ENCODE data around the gene BUD23.
"Not testable (repeated sequence)": the region's sequence is repeated elsewhere in the genome, so short reads cannot be mapped to it uniquely, and the experiment has no call there.

Gene BUD23, protein sequence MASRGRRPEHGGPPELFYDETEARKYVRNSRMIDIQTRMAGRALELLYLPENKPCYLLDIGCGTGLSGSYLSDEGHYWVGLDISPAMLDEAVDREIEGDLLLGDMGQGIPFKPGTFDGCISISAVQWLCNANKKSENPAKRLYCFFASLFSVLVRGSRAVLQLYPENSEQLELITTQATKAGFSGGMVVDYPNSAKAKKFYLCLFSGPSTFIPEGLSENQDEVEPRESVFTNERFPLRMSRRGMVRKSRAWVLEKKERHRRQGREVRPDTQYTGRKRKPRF

DNA sequence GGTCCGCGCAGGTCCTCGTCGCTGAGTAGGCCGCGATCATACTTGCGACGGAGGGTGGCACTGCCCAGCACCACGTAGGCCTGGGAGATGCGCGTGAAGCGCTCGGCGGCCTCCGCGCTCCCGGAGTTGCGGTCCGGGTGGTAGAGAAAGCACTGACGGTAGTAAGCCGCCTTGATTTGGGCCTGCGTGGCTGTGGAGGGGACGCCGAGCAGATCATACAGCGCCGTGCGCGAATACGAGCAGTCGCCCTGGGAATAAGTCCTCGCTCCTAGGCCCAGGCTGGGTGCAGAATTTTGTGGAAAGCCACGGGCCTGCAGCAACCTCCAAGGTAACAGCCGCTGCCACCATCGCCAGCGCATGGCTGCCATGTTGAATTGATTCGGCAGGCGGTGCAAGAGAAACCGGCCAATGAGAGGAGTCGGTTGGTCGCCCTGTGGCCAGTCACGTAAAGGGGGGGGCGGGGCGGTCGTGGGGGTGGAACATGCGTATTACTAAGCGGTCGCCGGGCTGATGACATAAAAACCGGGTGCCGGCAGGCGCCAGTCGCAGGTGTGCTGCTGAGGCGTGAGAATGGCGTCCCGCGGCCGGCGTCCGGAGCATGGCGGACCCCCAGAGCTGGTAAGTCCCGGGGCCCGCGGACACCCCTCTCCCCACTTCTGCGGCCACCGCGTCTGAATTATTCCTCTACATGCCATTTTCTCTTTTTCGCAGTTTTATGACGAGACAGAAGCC lies at the start of gene BUD23, which contains the start of gene DNAJC30:
BUD23 (plus strand) TSS at position 542 of the 732 bp plus-strand sequence; CDS start at position 571, 29 bp downstream.
DNAJC30 (minus strand) TSS at position 398 of the 732 bp plus-strand sequence; CDS start at position 368, 30 bp downstream.
- peak; percentile 96 to 99 for DNase-seq

DNA sequence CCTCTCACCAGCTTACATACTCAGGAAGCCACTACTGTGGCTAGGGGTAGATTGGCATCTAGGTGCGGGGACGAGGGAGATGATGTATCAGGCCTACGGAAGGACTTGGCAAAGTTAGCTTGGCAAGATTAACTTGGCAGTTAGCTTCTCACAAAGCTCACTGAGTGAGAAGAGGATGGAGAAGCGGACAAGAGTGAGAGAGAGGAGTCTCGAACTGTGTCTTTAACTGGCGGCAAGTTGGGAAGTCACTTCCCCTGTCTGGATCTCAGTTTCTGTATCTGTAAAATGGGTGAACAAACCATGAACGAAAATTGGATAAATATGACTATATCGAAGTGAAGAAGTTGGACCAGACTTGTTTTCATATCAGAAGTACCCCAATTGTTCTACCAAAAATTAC lies 49.6 kb upstream of the BUD23 start:
- DNase-seq = no peak

DNA sequence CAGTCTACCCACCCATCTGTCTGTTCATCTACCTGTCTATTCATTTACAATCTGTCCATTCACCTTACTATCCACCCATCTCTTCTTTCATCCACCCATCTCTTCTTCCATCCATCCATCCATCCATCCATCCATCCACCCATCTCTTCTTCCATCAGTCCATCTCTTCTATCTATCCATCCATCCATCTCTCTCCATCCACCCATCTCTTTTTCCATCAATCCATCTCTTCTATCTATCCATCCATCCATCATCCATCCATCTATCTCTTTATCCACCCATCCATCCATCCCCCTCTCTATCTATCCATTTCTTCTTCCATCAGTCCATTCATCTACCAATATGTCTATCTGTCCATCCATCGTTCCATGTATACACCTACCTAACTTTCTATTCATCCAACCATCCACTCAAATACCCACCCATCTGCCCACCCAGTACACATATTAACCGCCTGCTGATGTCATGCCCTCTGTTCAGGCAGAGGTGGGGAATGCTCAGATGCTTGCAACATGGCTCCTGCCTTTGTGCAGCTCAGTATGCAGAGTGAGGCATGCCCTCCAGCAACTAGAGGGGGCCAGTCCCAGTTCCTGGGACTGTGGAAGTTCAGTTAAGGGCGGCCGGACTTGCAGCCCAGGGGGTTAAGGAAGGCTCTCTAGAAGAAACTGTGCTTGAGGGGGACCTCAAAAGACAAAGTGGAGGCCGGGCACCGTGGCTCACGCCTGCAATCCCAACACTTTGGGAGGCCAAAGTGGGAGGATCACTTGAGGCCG lies 47.8 kb upstream of the BUD23 start:
- DNase-seq = no peak

DNA sequence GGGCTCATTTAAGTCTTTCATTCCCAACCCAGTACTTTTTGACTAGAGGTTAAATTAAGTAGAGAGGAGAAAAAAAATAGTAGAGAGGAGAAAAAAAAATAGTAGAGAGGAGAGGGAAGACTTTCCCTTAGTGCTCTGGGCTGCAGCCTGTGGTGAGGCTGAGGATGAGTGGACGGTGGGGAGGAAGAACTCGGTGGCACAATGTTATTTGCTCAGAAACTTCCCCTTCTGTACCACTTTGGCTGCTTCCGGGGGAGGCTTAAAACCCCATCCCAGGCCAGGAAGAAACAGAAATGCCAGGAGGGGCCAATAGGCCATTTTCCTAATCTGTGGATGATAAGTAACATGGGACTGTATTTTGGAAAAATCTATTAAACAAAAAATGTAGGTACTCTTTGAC lies 44.5 kb upstream of the BUD23 start:
- DNase-seq = no peak

DNA sequence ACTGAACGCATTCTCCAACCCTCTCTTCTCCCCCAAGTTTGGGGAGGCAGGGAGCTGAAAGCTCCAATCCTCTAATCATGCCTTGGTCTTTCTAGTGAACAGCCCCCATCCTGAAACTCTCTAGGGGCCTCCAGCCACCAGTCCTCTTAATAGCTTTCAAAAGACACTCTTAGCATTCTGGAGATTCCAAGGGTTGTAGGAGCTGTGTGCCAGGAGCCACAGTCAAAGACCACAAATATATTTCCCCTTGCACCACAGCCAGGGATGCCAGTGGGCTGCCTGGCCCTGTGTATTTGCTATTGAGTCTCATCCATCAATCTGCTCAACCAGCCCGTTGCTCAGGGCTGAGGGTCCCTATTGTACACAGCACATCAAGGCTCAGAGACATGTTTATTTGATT lies 40.6 kb upstream of the BUD23 start:
- no peak for DNase-seq

DNA sequence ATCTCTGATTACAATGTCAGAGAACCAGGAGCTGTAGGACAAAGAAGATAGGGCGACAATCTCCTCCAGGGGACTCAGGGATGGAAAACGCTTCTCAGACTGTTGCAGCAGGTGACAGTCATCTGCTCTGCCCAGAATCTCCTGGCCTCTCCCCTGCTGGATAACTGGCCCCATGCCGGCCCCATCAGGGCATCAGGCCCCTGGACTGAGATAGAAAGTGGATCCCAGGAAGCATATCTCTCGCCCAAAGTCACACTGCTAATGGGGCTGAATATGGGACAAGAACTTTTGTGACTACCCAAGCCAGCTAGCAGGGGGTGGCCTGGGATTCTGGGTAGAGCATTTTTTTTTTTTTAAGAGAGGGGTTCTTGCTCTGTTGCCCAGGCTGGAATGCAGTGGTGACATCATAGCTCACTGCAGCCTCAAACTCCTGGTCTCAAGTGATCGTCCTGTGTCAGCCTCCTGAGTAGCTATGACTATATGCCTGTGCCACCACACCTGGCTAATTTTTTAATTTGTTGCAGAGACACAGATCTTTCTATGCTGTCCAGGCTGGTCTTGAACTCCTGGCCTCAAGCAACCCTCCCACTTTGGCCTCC lies 38.6 kb upstream of the BUD23 start:
- DNase-seq = no peak

DNA sequence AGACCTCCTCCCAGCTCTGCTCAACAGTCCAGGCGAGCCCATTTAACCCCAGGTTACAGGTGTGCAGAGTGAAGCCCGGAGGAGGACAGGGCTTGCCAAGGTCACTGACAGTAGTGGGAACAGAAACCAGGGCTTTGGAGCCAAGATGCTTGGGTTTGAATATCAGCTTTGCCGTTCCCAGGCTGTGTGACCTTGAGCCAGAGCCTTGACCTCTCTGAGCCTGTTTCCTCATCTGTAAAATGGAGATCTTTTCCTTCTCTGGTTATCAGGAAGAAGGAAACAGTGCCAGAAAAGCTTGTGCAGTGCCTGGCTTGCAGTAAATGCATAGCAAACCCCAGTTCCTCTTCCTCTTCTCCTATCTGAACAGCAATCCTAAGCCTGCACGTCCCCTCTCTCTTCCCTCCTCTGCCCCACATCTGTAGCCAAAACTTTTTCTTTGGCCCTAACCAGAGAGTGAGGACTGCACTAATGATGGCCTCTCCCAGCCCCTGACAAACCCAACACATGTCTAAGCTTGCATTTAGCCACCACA lies 37.7 kb upstream of the BUD23 start:
- no peak for DNase-seq

DNA sequence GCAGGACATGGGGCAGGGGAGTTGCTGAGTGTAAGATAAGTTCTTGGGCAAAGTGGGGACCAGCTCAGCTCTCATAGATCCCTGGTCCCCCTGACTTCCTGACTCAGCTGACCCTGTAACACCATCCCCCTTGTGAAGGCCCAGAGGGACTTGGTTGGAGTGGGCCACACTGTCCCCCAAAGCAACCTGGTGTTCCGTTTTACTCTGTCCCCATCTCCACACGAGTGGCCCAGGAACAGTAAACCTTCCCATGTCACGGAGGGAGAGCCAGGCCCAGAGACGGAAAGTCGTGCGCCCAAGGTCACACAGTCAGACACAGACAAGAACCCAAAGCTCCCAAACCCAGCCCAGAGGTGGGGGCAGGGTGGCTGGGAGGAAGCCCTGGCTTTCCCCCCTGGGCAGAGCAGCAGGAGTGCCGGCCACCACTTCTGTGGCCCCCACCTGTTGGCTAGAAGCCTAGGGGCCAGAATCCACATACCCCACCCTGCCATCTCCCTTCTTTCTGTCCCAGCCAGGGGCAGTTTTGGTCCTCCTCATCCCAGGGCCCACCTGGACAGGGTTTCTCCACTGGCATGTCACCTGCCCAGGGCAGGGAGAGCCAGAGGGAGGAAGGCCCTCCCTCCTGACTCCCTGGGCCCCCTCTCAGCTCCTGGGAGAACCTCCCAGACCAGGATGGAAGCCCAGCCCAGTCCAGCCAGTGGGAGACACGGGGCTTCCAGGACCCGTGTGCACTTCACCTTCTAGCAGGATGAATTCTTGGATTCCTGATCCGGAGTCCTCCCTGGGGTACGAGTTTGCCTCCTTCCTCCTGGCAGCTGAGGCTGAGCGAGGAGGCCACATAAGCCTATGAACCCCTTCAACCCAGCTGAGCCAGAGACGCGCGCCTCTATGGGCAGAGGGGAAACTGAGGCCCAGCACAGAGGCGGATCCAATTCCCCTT lies 36.3 kb upstream of the BUD23 start:
- DNase-seq = no peak

DNA sequence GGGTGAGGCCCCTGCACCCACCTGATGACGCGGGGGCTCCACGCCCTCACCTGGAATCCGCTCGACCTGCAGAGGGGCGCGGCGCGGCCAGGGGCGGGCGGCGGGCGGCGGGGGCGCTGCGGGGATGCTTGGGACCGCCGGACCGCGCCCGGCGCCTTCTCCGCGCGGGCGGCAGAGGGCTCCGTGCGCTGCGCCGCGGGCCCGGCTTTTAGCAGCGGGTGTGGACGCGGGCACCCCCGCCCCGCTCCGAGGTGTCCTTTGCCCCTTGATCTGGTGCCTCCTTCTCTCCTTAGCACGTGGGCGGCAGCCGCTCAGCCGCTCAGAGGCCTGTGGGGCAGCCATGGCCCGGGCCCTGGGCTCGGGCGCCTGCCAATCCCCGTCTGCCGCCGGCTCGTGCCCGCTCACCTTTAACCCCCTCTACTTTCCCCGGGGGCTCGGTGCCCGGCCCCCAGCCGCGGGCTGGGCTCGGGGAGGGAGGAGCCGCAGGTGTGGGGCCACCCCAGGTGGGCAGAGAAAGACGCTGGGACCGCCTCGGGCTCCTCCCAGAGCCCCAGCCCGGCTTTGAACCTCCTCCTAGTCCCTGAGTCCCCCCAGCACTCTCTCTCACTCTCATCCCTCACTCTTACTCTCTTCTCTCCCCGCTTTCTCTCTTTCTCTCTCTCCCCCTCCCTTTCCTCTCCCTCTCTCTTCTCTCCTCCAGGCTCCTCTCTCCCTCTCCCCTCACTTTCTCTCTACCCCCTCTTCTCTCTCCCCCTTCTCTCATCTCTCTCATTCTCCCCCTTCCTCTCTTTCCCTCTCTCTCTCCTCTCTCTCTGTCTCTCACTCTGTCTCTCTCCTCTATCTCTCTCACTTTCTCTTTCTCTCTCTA lies 35.4 kb upstream of the BUD23 start:
- DNase-seq = peak; percentile 17 to 54

DNA sequence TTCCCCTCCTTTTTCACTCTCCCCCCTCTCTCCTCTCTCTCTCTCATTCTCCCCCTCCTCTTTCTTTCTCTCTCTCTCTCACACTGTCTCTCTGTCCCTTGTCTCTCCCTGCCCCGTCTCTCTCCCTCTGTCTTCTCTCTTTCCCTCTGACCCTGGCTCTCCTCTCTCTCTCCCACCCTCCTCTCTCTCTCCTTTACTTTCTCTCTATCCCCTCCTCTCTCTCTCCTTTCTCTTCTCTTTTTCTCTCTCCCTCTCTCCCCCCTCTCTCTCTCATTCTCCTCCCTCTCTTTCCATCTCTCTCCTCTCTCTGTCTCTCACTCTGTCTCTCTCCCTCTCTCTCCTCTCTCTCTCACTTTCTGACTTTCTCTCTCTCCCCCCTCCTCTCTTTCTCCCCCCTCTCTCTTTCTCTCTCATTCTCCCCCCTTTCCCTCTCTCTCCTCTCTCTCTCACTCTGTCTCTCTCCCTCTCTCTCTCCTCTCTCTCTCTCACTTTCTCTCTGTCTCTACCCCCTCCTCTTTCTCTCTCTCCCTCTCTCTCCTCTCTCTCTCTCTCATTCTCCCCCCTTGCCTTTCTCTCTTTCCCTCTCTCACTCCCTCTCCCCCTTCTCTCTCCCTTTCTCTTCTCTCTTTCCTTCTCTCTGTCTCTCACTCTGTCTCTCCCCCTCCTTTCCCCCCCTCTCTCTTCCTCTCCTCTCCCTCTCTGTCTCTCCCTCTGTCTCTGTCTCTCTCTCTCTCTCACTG lies 34.6 kb upstream of the BUD23 start:
- no peak for DNase-seq

DNA sequence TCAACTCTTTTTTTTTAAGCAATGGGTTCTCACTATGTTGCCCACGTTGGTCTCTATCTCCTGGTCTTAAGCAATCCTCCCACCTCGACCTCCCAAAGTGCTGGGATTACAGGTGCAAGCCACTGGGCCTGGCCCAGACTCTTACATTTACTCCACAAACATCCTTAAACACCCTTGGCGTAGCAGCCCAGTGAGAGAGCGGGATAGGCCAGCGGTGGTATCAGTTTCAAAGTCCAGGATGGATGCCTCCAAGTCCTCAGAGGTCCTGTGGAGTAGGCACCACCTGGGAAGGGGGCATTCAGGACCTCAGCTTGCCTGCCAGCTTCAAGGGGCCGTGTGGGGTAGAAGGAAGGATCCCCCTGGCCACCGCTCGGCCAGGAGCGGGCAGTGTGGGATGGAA lies 33.8 kb upstream of the BUD23 start:
- no peak for DNase-seq

DNA sequence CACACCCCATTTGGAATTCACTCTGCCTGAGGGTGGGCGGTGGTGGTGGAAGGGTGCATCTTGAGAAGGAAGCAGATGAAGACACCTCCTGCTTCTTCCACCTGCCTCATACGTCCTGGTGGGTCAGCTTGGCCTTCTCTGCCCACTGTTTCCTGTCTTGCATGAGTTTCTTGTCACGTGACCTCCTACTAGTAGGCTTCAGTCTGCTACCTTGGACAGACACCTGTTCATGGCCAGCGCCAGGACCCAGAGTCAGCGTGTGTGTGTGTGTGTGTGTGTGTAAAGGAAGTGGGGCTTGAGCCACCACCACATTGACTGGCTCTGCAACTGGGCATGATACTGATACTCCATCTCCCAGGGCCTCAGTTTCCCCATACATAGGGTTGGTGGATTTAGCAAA lies 32.9 kb upstream of the BUD23 start:
- no peak for DNase-seq

DNA sequence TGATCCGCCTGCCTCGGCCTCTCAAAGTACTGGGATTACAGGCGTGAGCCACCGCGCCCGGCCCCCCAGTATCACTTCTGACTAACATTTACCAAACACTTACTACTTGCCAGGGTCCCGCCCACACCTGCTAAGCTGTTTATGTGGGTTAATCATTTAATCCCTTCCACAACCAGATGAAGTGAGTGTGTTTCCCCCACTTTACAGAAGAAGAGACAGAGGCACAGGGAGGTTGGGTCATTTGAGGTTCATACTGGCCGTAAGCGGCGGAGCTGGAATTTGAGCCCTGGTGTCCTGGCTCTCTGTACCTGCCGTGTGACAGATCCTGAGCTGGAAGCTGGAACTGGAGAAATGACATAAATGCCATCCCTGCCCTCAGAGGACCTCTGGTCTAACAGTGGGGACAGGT lies 30.9 kb upstream of the BUD23 start:
- no peak for DNase-seq

DNA sequence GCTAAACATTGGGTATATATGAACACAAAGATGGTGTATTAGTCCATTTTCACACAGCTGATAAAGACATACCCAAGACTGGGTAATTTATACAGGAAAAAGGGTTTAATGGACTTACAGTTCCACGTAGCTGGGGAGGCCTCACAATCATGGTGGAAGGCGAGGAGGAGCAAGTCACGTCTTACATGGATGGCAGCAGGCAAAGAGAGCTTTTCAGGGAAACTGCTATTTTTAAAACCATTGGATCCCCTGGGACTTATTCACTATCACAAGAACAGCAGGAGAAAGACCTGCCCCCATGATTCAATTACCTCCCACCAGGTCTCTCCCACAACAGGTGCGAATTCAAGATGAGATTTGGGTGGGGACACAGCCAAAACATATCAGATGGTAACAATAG lies 28.1 kb upstream of the BUD23 start:
- DNase-seq = not testable (repeated sequence)

DNA sequence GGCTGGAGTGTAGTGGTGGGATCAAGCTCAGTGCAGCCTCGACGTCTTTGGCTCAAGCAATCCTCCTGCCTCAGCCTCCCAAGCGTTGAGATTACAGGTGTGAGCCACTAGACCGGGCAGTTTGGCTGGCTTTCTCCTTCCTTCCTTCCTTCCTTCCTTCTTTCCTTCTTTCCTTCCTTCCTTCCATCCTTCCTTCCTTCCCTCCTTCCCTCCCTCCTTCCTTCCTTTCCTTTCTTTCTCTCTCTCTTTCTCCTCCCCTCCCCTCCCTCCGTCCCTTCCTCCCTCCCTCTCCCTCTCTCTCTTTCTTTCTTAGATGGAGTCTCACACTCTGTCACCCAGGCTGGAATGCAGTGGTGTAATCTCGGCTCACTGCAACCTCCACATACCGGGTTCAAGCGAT lies 23.4 kb upstream of the BUD23 start:
- no peak for DNase-seq

DNA sequence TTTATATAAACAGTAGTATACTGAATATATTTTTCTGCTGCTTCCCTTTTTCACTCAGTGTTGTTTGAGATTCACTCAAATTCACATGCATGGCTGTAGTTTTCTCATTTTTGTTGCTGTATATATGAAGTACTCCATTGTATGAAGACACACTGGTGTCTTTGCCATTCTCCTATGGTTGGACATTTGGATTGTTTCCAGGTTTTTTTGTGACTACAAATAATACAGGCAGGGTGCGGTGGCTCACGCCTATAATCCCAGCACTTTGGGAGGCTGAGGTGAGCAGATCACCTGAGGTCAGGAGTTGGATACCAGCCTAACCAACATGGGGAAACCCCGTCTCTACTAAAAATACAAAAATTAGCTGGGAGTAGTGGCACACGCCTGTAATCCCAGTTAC lies 22.8 kb upstream of the BUD23 start:
- DNase-seq = not testable (repeated sequence)

DNA sequence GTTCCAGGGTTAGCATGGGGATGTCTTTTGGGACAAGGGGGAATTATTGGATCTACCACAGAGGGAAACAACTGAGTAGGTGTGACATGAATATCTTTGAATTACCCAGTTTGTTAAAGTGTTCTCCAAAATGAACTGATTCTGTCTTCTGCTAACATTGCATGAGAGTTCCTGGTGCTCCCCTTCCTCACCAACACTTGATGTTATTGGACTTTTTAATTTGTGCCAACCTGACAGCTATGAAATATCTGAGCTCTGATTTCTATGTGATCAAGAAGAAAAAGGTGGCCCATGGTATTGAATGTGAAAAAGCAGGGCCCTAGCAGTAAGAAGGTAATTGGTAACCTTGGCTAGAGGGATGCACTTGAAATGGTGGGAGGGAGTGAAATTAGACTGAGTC lies 20.4 kb upstream of the BUD23 start:
- DNase-seq = no peak

DNA sequence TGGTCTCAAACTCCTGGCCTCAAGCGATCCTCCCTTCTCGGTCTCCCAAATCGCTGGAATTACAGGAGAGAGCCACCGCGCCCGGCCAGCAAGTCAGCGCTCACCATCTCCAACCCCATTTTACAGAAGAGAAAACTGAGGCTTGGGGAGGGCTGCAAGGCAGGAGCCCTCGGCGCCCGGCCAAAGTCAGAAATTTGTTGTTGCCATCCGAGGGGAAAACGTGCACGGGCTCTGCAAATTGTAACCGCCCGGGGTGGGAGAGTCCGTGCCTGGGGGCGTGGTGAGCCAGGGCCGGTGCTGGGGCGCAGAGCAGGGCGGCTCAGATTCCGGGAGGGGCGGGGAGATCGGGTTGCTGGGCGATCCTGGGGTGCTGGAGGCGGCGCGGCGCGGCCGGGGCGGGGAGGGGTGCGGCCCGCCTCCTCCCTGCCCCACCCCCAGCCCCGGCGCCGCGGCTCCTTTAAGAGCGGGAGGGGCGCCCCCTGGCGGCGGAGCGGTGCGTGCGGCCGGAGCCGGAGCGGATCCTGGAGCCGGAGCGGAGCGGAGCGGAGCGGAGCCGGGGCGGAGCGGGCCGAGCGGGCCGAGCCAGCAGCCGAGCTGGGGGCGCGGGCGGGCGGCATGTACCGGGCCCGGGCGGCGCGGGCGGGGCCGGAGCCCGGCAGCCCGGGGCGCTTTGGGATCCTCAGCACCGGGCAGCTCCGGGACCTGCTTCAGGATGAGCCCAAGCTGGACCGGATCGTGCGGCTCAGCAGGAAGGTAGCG lies 15.9 kb upstream of the BUD23 start, which contains the start of gene VPS37D:
VPS37D (plus strand) TSS at position 488 of the 759 bp plus-strand sequence; CDS start at position 616, 128 bp downstream.
- DNase-seq = peak; percentile 84 to 85

Measured in NCI-H2081 (cell line).